Motor neuron (in vitro differentiated cells): ENCODE measurements around the gene WIPF3. TPM values are rescaled to one million over a fixed set of nuclear protein-coding genes. Genes with fewer than 3 reads are reported as not detected.

Experiments used
- ATAC-seq, 8 experiments: fragments of 200-7000 bp; cut with Tn5 transposase; replicated peaks in 6 of 8; 2 replicates each; pipeline ENCODE4 v1.8.0; 2021; ENCODE audit warnings: mild to moderate bottlenecking in 8 of 8, moderate library complexity in 8 of 8
- H3K27ac ChIP-seq, 2 donors: fragments of 250-450 bp; sonication (Bioruptor Pico); 2 replicates each; pipeline ENCODE4 v1.9.0; 2021; ENCODE audit warnings: antibody characterized with exemption in 2 of 2, mild to moderate bottlenecking in 2 of 2, moderate library complexity in 1 of 2
- H3K4me1 ChIP-seq, 2 donors: fragments of 250-450 bp; sonication (Bioruptor Pico); replicated peaks in 1 of 2; 2 replicates each; pipeline ENCODE4 v1.6.1; 2021; ENCODE audit warnings: antibody characterized with exemption in 2 of 2, mild to moderate bottlenecking in 2 of 2, moderate library complexity in 1 of 2
- H3K4me3 ChIP-seq, 5 donors: fragments of 250-450 bp; sonication (Bioruptor Pico); 2 replicates each; pipeline ENCODE4 v1.9.0; 2021; ENCODE audit warnings: antibody characterized with exemption in 5 of 5, mild to moderate bottlenecking in 5 of 5, moderate library complexity in 4 of 5
- WGBS, 10 experiments: fragments of 450-650 bp; shearing (Covaris generic); methylation state at CpG; one replicate each; pipeline ENCODE4 v1.0.0; 2022; 5-methylcytosine and 5-hydroxymethylcytosine counted together
- in situ Hi-C, 9 experiments: fragments of 400-800 bp; cut with MboI; loops; one replicate each; pipeline ENCODE4 v1.15.0; 2021; ENCODE audit warnings: low sequenced_read_pairs in 9 of 9, low pct_unique_long_range_greater_than_20kb in 2 of 9; ENCODE audit not compliant: unreplicated experiment in 9 of 9
- total RNA-seq, 8 experiments: library from RNA; unstranded; fragments of 300-600 nt; gene quantifications; 2 replicates each; pipeline versions ENCODE4 v1.2.3 to v1.2.4, GENCODE V29; 2022

WIPF3 gene
- total RNA-seq, 8 experiments from 2014 or later: 0.18 to 5.4 (median 2.2) TPM

- in situ Hi-C loops: no loop called here
Measured at GRCh38 chr7:29840701-29841100, 34.4 kb downstream of the WIPF3 start.

DNA sequence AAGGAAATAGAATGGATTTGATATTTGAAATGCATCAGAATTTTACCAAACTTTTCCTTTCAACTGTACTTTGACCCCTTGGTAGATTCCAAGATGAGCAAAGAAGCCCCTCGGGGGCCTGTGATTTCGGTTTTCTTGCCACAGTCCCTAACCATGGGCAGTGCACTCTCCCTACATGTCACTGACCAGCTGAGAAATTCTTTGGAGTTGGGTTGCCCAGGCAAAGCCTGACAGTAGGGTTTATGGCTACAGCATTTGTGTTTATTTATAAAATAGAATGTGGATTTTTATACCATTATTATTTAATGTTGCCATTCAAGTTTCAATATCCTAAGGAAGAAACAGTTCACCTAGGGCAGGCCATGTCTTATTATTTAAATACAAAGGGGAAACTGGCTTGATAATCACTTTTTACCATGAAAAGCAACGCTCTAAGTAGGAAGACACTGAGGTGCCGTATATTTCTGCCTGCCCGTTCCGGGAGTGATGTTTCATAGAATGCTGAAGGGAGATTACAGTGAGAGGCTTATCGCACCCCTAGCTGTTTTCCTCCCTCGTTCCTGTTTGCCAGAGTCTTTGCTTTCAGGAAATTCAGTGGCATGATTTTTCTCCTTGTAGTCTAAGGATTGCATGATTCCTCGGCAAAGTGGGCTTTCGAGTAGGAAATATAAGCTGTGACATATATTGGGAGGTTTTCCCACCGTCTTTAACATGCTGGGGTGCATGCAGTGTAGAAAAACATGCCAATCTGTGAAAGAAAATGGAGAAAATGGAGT, 35.8 kb downstream of the WIPF3 start:
- H3K4me1 ChIP-seq: peaks cover 14 to 18% of the 10 kb centered on the region in 2 donors
- H3K27ac ChIP-seq: no peak overlapping the region
- no peak overlapping the region for H3K4me3 ChIP-seq
- in situ Hi-C loops: no loop called here
- no peak for ATAC-seq
- WGBS, 10 experiments: 23 to 100% (median 84%) methylated on average over 3 to 9 of the region's 11 CpGs

More at GRCh38 chr7:29840701-29841100, 34.4 kb downstream of the WIPF3 start:
- H3K4me3 ChIP-seq: no peak overlapping the region
- 20 to 82% (median 79%) methylated on average over 2 to 6 of the region's 6 CpGs; no CpG with 5 or more reads in 4 of the 10 experiments for WGBS, 10 experiments
- no peak for ATAC-seq
- peaks cover 14 to 18% of the 10 kb centered on the region in 2 donors for H3K4me1 ChIP-seq
- H3K27ac ChIP-seq: no peak overlapping the region

DNA sequence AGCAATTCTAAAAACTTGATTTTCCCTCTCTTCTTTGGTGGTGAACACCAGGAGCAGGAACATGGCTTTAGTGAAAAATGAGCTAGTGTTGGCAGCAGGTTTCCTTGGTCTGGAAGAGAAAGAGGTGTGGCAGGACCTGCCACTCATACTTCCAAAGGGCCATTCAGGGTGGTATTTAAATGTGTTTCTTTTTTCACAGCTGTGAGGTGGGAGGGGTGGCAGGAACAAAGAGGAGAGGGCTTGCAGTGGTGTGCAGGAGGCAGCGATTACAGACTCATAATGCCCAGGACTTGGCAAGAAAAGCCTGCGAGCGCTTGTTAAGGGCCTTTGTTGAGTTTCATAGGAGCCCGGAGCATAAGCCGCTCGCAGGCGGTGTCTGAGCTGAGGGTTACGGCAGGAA, 36.8 kb downstream of the WIPF3 start:
- no peak overlapping the region for H3K27ac ChIP-seq
- in situ Hi-C loops: no loop called here

GRCh38 chr7:29843726-29844125, 37.4 kb downstream of the WIPF3 start:
- in situ Hi-C loops: no loop called here
- H3K4me1 ChIP-seq: peaks cover 14 to 18% of the 10 kb centered on the region in 2 donors
- no peak overlapping the region for H3K4me3 ChIP-seq
- 16 to 100% (median 73%) methylated on average over 1 to 4 of the region's 4 CpGs; no CpG with 5 or more reads in 2 of the 10 experiments for WGBS, 10 experiments
- H3K27ac ChIP-seq: no peak overlapping the region
- no peak for ATAC-seq

More for the DNA sequence above, 36.8 kb downstream of the WIPF3 start:
- ATAC-seq: peak in 5 of 8 experiments; percentile 59 to 95 (median 83)
- 18 to 94% (median 59%) methylated on average over 1 to 8 of the region's 8 CpGs; no CpG with 5 or more reads in 2 of the 10 experiments for WGBS, 10 experiments
- H3K4me1 ChIP-seq: peaks cover 14 to 18% of the 10 kb centered on the region in 2 donors
- H3K4me3 ChIP-seq: no peak overlapping the region

DNA sequence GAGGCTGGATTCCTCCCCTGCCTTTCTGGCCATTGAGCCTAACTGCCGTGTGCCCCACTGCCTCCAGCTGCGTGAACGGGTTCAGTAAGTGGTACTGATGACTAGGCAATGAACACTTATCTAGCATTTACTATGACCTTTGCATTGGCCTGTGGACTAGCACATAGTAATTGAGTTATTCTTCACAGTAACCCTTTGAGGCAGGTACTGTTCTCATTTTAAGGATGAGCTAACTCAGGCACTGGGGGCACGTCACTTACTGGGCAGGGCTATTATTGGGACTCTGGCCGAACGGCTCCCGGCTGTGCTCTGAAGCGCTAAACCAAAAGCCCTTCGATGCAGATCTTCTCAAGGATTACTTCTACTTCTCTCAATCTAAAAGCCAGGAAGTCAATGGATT, 38.3 kb downstream of the WIPF3 start:
- ATAC-seq: no peak
- H3K4me1 ChIP-seq: peaks cover 14 to 18% of the 10 kb centered on the region in 2 donors
- no peak overlapping the region for H3K27ac ChIP-seq
- 67 to 93% (median 84%) methylated on average over 1 to 9 of the region's 9 CpGs; no CpG with 5 or more reads in 1 of the 10 experiments for WGBS, 10 experiments
- in situ Hi-C loops: no loop called here
- H3K4me3 ChIP-seq: no peak overlapping the region

GRCh38 chr7:29847496-29847895, 41.2 kb downstream of the WIPF3 start:
- Histone ChIP-seq H3K4me1 (peaks cover 13% of the 10 kb centered on the region in 2 donors), H3K4me3 (no peak overlapping the region), H3K27ac (no peak overlapping the region)
- no peak for ATAC-seq
- in situ Hi-C loops: no loop called here
- WGBS, 10 experiments: 46 to 100% (median 89%) methylated on average over 2 to 6 of the region's 6 CpGs; no CpG with 5 or more reads in 1 of the 10 experiments

- Histone ChIP-seq H3K4me1 (peaks cover 9% of the 10 kb centered on the region in 2 donors), H3K27ac (no peak overlapping the region), H3K4me3 (no peak overlapping the region)
- ATAC-seq: no peak
- in situ Hi-C loops: no loop called here
- 0 to 100% (median 63%) methylated on average over 1 to 3 of the region's 3 CpGs; no CpG with 5 or more reads in 3 of the 10 experiments for WGBS, 10 experiments
Measured at GRCh38 chr7:29847916-29848315, 41.6 kb downstream of the WIPF3 start.

DNA sequence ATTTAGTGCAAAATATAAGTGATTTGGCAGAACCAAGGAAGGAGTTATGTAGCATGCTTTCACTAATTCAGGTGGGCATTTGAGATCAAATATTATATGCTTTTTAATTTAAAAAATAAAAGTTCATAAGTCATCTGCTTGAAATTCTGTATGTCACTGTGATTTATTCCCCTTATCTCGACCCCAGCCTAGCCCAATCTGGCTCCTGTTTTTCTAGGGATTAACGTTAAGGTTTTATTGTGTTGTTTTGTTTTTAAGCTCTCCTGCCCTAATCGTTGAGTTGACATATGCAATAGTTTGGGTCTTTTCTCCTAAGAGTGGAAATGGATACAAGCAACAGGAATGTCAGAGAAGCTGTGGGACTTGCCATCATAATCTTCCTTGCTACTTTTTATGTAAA, 42.6 kb downstream of the WIPF3 start:
- H3K4me3 ChIP-seq: no peak overlapping the region
- 5 to 93% (median 69%) methylated on average over 1 to 3 of the region's 3 CpGs for whole genome bisulfite sequencing, 10 experiments
- no peaks in the 10 kb centered on the region for H3K4me1 ChIP-seq
- no peak for ATAC-seq
- H3K27ac ChIP-seq: no peak overlapping the region
- in situ Hi-C loops: no loop called here

DNA sequence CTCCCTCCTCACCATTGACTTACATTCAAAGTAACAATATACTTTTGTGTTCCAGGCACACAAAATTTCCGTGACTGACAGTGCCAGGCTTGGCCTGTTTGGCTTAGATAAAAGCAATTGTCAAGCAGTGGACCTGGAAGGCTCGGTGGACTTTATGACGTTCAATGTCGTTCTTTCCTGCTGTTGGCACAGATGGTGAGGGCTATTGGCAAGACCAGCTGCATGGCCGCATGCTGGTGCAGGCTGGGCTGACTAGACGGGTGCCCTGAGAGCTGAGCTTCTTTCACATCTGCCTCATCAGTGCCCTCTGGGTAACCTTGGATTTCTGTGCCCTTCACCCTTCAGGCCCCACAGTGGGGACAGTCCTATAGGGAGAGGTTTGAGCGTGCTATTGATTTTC, 45.2 kb downstream of the WIPF3 start:
- Histone ChIP-seq H3K4me3 (no peak overlapping the region), H3K4me1 (peaks cover 0 to 4% of the 10 kb centered on the region in 2 donors), H3K27ac (no peak overlapping the region)
- 0 to 100% (median 85%) methylated on average over 1 to 4 of the region's 7 CpGs; no CpG with 5 or more reads in 2 of the 10 experiments for WGBS, 10 experiments
- no peak for ATAC-seq
- in situ Hi-C loops: loop anchor here in 1 of 9 experiments (25.0 kb wide), 1 partner anchor 214 kb away; no protein-coding TSS in a partner anchor

GRCh38 chr7:29852457-29852856, 46.1 kb downstream of the WIPF3 start:
- no peak overlapping the region for H3K4me3 ChIP-seq
- in situ Hi-C loops: loop anchor here in 1 of 9 experiments (25.0 kb wide), 1 partner anchor 215 kb away; no protein-coding TSS in a partner anchor
- no peak overlapping the region for H3K27ac ChIP-seq
- no peak for ATAC-seq
- 0 to 100% (median 71%) methylated on average over 1 of the region's 1 CpG; no CpG with 5 or more reads in 3 of the 10 experiments for WGBS, 10 experiments
- peaks cover 0 to 4% of the 10 kb centered on the region in 2 donors for H3K4me1 ChIP-seq

DNA sequence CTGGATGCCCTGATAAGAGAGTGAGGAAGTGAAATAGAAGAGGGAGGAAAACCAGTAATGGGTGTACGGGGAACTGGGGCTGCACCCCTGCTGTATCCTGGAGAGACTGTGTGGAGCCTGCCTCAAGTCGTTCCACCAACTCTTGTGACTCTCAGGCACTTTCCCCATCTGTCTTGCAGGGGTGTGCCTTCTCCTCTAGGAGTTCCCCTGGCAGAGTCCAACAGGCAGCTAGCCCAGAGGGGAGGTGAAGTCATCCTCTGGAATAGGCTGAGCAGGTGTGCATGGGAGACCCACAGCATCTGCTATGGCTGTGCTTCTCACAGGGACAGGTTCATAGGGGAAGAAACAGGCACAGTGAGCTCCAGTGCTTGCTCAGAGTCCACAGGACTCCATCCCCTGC, 46.8 kb downstream of the WIPF3 start:
- H3K4me3 ChIP-seq: no peak overlapping the region
- peak; percentile 7 to 92 (median 38) for ATAC-seq
- H3K27ac ChIP-seq: no peak overlapping the region
- WGBS, 10 experiments: 33 to 100% (median 63%) methylated on average over 1 to 2 of the region's 2 CpGs; no CpG with 5 or more reads in 6 of the 10 experiments
- in situ Hi-C loops: loop anchor here in 1 of 9 experiments (25.0 kb wide), 1 partner anchor 216 kb away; no protein-coding TSS in a partner anchor
- peaks cover under 1 to 4% of the 10 kb centered on the region in 2 donors for H3K4me1 ChIP-seq

DNA sequence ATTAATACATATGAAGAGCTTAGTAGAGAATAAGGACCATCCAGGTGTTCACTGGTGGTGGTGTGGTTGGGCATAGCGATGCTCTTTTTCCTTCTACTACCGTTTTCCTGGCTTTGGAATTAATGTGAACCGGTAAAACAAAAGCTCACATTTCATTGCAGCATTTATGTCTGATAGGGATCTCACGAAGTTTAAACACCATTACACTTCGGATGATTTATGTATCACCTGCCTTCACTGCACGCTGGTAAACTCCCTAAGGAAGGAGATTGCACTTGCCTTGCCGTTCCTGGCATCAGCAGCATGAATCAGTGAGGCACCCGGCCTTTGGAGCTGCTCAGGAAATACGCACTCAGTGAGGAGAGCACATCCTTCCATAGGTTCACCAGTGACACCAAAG, 47.5 kb downstream of the WIPF3 start:
- H3K4me3 ChIP-seq: no peak overlapping the region
- peaks cover 4 to 6% of the 10 kb centered on the region in 2 donors for H3K4me1 ChIP-seq
- H3K27ac ChIP-seq: no peak overlapping the region
- in situ Hi-C loops: loop anchor here in 1 of 9 experiments (25.0 kb wide), 1 partner anchor 216 kb away; no protein-coding TSS in a partner anchor
- 21 to 90% (median 80%) methylated on average over 1 to 9 of the region's 9 CpGs for WGBS, 10 experiments
- peak in 5 of 8 experiments; percentile 22 to 61 (median 45) for ATAC-seq

DNA sequence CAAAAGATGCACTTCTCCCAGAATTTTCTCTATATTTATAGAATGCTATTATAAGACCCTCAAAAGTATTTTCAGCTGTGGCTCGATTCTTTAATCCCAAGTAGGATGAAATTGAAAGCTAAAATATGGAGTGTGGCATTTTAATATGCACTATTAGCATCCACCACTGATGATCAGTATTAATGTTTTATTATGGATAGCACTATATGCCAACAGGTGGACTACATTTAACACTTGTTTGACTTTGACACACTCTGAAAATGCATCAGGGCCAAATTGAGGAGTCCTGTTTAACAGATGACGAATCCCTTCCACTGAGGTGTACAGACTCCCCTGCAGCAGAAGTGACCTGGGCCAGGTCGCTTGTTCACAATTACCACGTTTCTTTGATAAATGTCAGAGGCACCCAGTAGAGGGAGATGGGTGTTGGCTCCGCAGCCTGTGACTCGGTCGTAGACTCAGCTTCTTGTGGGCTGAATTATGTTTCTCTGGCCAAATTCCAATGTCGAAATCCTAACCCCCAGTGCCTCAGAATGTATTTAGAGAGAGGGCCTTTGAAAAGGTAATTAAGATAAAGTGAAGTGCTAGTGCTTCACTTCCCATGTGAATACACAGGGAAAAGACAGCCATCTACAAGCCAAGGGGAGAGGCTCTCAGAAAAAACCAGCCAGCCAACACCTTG, 48.1 kb downstream of the WIPF3 start:
- Histone ChIP-seq H3K4me3 (no peak overlapping the region), H3K27ac (no peak overlapping the region), H3K4me1 (peaks cover 4 to 6% of the 10 kb centered on the region in 2 donors)
- in situ Hi-C loops: loop anchor here in 1 of 9 experiments (25.0 kb wide), 1 partner anchor 217 kb away; no protein-coding TSS in a partner anchor
- WGBS, 10 experiments: 0 to 88% (median 60%) methylated on average over 1 to 5 of the region's 8 CpGs
- ATAC-seq: peak in 1 of 8 experiments; percentile 25
